Epithelial cell of esophagus (primary cell): Measurements from ENCODE around the gene IGFLR1.

Experiments used
- DNase-seq: peaks from one replicate; pipeline ENCODE4 v3.0.0; 2010; ENCODE audit warnings: low read depth
- H3K4me3 ChIP-seq: 2 replicates; pipeline ENCODE4 v1.5.1; 2011; ENCODE audit warnings: mild to moderate bottlenecking, low read length, control low read depth
- TF ChIP-seq, protein P1 (sequence below): IDR thresholded peaks from 2 replicates; pipeline ENCODE4 v1.5.1; 2011; ENCODE audit warnings: low read depth, mild to moderate bottlenecking, low read length, control low read depth, inconsistent platforms; ENCODE audit not compliant: insufficient read depth; ENCODE audit errors: missing control alignments

The IGFLR1 gene

DNA sequence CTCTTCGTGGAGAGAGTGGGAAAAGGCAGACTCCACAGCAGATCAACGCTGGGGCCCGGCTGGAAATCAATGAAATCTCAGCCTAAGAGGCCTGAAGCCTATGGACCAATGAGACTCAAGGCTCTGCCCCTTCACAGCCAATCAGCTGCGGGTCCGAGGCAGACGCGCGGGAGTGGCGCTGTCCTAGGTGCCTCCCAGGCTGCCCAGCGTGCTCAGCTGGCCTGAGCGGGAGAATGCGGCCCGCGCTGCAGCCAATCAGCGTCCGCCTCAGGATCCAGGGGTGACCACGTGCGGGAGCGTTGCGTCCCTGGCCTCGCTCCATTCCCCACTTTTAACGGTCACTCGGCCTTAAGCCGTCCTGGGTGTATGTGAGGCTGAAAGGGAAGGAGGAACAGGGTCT is 38.0 kb downstream of the IGFLR1 start, which contains the start of gene ZBTB32:
Gene ZBTB32, plus strand, starts transcription at position 341 of the 400 bp plus-strand sequence. CDS start 10,069 bp downstream, outside the sequence.
- DNase-seq: peak; percentile 70
- no peak within 1 kb of the TSS for H3K4me3 ChIP-seq
- TF ChIP-seq, protein P1, sequence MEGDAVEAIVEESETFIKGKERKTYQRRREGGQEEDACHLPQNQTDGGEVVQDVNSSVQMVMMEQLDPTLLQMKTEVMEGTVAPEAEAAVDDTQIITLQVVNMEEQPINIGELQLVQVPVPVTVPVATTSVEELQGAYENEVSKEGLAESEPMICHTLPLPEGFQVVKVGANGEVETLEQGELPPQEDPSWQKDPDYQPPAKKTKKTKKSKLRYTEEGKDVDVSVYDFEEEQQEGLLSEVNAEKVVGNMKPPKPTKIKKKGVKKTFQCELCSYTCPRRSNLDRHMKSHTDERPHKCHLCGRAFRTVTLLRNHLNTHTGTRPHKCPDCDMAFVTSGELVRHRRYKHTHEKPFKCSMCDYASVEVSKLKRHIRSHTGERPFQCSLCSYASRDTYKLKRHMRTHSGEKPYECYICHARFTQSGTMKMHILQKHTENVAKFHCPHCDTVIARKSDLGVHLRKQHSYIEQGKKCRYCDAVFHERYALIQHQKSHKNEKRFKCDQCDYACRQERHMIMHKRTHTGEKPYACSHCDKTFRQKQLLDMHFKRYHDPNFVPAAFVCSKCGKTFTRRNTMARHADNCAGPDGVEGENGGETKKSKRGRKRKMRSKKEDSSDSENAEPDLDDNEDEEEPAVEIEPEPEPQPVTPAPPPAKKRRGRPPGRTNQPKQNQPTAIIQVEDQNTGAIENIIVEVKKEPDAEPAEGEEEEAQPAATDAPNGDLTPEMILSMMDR: no peak

DNA sequence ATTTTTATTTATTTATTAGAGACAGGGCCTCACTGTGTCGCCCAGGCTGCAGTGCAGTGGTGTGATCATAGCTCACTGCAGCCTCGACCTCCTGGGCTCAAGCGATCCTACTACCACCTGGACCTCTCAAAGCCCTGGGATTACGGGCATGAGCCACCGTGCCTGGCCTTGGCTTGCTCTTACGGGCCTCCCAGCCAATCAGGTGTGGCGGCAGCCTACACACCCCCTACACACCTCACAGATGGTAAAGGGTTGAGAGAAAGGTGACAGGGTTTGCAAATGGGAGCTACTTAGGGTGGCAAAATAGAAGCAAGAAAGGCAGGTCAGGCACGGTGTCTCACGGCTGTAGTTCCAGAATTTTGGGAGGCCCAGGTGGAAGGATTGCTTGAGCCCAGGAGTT is 38.9 kb downstream of the IGFLR1 start:
- no peak for DNase-seq
- TF ChIP-seq, protein P1: no peak
- H3K4me3 ChIP-seq: no peak overlapping the region

DNA sequence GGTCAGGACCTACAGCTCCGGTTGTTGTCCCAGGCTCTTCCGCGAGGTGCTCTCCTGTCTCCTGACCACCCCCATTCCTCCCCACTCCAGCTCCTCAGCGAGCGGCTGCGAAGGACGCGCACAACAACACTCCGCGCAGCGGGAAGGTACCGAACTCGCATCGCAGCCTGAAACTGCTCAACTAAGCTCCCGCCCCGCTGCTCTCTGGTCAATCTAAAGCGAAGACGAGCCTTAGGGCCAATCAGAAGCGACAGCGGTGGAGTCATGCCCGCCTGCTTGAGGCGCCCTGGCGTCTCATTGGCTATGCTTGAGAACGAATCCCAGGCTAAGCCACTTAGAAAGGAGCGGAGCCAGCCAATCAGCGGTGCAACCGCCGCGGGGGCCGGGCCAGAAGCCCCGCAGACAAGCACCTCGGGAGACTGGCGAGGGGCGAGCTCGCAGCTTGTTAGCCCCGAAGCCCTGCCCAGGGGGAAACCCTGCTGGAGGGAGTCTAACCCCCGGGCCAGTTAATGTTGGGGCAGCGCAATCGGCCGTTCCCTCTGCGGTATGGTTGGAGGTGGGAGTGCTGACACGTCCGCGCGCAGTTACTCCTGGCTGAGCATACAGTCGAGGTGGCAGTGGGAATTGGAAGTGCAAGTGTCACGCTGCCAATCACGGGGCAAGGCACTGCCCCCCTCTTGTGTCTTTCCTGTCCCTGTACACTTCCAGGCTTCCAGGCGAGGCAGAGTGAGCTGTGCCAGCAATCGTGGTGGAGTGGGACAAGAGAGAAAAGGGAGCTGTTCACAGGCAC is 39.8 kb downstream of the IGFLR1 start:
- peak; percentile 99 for DNase-seq
- TF ChIP-seq, protein P1: no peak
- H3K4me3 ChIP-seq: peak overlapping the region; percentile 70

DNA sequence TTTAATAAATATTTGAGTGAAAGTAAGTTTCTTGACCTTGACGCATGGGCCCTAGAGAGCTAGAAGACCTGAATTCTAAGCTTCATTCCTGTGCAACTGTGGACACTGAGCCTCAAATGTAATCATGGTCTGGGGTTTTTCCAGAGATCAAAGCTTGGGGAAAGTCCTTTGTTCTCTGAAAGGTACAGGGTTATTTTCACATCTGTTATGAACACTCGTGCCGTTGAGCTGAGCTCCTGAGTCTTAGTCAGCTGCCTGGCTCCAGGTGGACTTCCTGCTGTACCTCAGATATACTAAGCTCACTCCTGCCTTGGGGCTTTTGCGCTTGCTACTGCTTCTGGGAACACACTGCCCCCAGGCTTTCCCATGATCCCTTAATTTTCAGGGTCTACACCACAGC is 45.4 kb downstream of the IGFLR1 start:
- peak; percentile 19 for DNase-seq
- H3K4me3 ChIP-seq: no peak overlapping the region
- TF ChIP-seq, protein P1: no peak

DNA sequence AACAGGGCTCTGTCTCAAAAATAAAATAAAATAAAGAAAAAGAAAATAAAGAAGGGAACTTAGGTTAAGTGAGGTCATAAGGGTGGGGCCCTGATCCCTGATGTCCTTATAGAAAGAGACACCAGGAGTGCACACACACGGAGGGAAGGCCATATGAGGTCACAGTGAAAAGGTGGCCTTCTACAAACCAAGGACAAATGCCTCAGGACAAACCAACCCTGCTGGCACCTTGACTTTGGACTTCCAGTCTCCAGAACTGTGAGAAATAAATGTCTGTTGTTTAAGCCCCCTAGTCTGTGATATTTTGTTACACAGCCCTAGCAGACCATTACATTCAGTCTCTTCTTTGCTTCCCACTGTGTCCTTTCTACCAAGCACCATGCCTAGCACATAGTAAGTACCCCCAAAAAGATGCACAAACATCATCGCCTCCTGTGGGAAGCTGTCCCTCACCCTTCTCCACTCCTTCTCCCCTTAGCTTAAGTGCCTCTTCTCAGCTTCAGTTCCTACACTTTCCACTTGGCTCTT is 46.3 kb downstream of the IGFLR1 start:
- no peak overlapping the region for H3K4me3 ChIP-seq
- TF ChIP-seq, protein P1: no peak
- no peak for DNase-seq

DNA sequence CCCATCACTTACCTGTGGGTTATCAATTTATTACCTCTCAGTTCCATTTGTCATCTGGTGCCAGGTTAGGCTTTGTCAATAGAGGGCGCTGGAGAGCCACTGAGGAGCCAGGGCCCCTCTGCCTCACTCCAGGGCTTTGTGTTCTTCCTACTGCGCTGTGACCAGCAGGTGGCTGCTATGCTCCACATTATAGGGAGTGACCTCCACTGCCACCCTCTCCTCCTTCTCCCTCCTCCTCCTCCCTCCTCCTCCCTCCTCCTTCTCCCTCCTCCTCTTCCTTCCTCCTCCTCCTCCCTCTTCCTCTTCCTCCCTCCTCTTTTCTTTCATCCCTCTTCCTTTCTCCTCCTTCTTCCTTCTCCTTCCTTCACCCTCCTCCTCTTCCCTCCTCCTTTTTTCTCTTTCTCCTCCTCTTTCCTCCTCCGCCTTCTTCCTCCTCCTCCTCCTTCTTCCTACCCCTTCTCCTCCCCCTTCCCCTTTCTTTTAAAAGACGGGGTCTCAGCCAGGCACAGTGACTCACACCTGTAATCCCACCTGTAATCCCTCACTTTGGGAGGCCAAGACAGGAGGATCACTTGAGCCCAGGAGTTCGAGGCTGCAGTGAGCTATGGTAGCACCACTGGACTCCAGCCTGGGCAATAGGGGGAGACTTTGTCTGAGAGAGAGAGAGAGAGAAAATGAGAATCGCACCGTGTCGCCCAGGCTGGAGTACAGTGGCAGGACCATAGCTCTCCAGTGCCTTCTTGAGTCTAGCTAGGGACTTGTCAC is 48.2 kb downstream of the IGFLR1 start:
- DNase-seq: peak; percentile 87
- H3K4me3 ChIP-seq: no peak overlapping the region
- TF ChIP-seq, protein P1: peak; percentile 99
